Endothelial cell (in vitro differentiated cells): Measurements from ENCODE around the gene FRMD8. TPM values are rescaled to one million over a fixed set of nuclear protein-coding genes. Genes with fewer than 3 reads are reported as not detected.

Experiments
- DNase-seq: peaks from one replicate; pipeline ENCODE4 v3.0.0; 2021; ENCODE audit warnings: low spot score
- H3K27ac Mint-ChIP-seq: one replicate; pipeline ENCODE4 v1.8.0; 2021; ENCODE audit warnings: mixed read lengths, inconsistent platforms; ENCODE audit not compliant: unreplicated experiment
- H3K27me3 Mint-ChIP-seq: one replicate; pipeline ENCODE4 v1.8.0; 2021; ENCODE audit warnings: mild to moderate bottlenecking, moderate library complexity, mixed read lengths, inconsistent platforms; ENCODE audit not compliant: unreplicated experiment
- H3K36me3 Mint-ChIP-seq: one replicate; pipeline ENCODE4 v1.8.0; 2021; ENCODE audit warnings: mild to moderate bottlenecking, low read depth, mixed read lengths, inconsistent platforms; ENCODE audit not compliant: unreplicated experiment
- H3K4me1 Mint-ChIP-seq: one replicate; pipeline ENCODE4 v1.8.0; 2021; ENCODE audit warnings: mild to moderate bottlenecking, mixed read lengths, inconsistent platforms; ENCODE audit not compliant: unreplicated experiment
- H3K4me3 Mint-ChIP-seq: one replicate; pipeline ENCODE4 v1.8.0; 2021; ENCODE audit warnings: mild to moderate bottlenecking, mixed read lengths, inconsistent platforms; ENCODE audit not compliant: unreplicated experiment
- H3K9me3 Mint-ChIP-seq: one replicate; pipeline ENCODE4 v1.8.0; 2021; ENCODE audit warnings: mixed read lengths, inconsistent platforms; ENCODE audit not compliant: unreplicated experiment
- total RNA-seq: library from RNA; stranded (reverse); fragmentation: NEBNext Ultra II Directional; extraction: Animal tissue kit (Norgen Biotek cat#: 25700); gene quantifications from one replicate; pipeline ENCODE4 v1.2.1, GENCODE V29; 2021; ENCODE audit not compliant: unreplicated experiment
- TF ChIP-seq, protein P1 (sequence below): fragments of 200-600 bp; sonication (generic); IDR thresholded peaks from one replicate; pipeline ENCODE4 v1.5.0; 2021; ENCODE audit warnings: antibody characterized with exemption; ENCODE audit not compliant: unreplicated experiment

FRMD8 gene
- total RNA-seq, 1 donor from 2014 or later, result 76.0 TPM

DNA sequence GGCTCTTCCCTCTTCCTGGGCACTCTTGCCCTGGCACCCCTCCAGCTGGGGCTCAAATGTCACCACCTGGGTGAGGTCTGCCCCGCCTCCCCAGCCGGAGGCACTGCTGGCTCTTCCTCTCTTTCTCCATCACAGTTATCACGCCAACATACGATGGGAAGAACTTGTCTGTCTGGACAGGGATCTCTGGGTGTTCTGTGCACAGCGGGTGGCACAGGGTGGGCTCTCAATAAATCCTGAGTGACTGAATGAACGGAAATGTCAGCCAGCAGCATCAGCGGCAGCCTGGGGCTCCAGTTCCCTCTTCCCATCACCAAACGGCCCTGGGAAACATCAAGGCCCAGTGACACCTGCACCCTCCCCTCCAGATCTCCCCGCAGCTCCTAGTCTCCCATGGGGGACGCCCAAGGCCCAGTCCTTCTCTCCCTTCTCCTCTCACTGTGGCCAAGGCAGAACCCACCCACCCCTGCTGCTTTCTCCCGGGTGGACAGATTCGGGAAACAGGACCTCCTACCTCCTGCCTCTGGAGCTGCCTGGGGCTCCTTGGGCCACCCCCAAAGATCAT, 3.6 kb upstream of the FRMD8 start:
- Mint-ChIP-seq H3K4me3 (peak overlapping the region; percentile 57), H3K36me3 (no peaks in the 10 kb centered on the region)
- DNase-seq, result no peak

DNA sequence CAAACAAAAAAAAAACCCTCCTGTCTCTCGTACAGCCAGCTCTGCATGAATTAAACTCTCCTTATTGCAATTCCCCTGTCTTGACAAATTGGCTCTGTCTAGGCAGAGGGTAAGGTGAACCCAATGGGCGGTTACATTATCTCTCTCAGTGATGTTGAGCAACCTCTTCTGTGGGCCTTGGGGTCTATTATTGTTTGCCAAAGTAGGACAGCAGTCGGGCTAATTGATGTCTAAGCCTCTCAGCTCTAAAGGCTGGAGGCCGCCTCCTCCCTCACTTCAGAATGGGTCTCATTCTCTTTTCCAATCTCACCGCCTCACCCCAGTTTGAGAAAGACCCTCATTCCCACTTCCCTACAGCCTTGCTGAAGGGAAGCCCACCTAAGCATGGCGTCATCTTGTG, 2.7 kb upstream of the FRMD8 start:
- H3K36me3 Mint-ChIP-seq, result no peaks in the 10 kb centered on the region
- H3K4me3 Mint-ChIP-seq, result no peak overlapping the region
- H3K4me1 Mint-ChIP-seq, result peaks cover 32% of the 10 kb centered on the region
- TF ChIP-seq, protein P1, sequence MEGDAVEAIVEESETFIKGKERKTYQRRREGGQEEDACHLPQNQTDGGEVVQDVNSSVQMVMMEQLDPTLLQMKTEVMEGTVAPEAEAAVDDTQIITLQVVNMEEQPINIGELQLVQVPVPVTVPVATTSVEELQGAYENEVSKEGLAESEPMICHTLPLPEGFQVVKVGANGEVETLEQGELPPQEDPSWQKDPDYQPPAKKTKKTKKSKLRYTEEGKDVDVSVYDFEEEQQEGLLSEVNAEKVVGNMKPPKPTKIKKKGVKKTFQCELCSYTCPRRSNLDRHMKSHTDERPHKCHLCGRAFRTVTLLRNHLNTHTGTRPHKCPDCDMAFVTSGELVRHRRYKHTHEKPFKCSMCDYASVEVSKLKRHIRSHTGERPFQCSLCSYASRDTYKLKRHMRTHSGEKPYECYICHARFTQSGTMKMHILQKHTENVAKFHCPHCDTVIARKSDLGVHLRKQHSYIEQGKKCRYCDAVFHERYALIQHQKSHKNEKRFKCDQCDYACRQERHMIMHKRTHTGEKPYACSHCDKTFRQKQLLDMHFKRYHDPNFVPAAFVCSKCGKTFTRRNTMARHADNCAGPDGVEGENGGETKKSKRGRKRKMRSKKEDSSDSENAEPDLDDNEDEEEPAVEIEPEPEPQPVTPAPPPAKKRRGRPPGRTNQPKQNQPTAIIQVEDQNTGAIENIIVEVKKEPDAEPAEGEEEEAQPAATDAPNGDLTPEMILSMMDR, result no peak
- H3K27ac Mint-ChIP-seq, result peak overlapping the region; percentile 5
- no peak for DNase-seq
- peaks cover 8% of the 10 kb centered on the region for H3K27me3 Mint-ChIP-seq
- H3K9me3 Mint-ChIP-seq, result no peaks in the 10 kb centered on the region

More for the DNA sequence above, 3.6 kb upstream of the FRMD8 start:
- H3K27me3 Mint-ChIP-seq, result peaks cover 6% of the 10 kb centered on the region
- H3K9me3 Mint-ChIP-seq, result no peaks in the 10 kb centered on the region
- TF ChIP-seq, protein P1, result no peak
- peak overlapping the region; percentile 87 for H3K27ac Mint-ChIP-seq
- peaks cover 29% of the 10 kb centered on the region for H3K4me1 Mint-ChIP-seq

DNA sequence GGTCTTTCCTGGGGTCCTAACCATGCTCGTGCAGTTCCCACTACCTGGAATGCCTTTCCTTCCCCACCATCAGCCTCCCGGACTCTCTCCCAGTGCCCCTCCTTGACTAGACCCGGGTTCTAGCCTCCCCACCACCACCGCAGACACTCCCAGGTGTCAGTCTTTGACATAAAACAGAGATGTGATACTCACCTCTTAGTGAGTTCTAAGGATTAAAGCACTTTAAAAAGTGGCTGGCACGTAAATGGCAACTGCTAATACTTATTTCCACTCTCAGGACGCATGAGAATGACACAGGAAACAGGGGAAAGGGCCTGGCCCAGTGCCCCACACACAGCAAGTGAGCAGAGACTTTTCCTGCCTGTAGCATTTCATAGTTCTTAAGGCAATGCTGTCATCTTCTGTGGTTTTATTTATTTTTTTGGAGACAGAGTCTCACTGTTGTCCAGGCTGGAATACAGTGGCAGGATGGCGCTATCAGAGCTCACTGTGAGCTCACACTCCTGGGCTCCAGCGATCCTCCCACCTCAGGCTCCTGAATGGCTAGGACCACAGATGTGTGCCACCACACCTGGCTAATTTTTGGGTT, 2.0 kb upstream of the FRMD8 start:
- TF ChIP-seq, protein P1, result no peak
- H3K27ac Mint-ChIP-seq, result peak overlapping the region; percentile 44
- no peaks in the 10 kb centered on the region for H3K36me3 Mint-ChIP-seq
- peaks cover 9% of the 10 kb centered on the region for H3K27me3 Mint-ChIP-seq
- DNase-seq, result no peak
- H3K4me1 Mint-ChIP-seq, result peaks cover 38% of the 10 kb centered on the region
- H3K4me3 Mint-ChIP-seq, result no peak overlapping the region
- H3K9me3 Mint-ChIP-seq, result no peaks in the 10 kb centered on the region

DNA sequence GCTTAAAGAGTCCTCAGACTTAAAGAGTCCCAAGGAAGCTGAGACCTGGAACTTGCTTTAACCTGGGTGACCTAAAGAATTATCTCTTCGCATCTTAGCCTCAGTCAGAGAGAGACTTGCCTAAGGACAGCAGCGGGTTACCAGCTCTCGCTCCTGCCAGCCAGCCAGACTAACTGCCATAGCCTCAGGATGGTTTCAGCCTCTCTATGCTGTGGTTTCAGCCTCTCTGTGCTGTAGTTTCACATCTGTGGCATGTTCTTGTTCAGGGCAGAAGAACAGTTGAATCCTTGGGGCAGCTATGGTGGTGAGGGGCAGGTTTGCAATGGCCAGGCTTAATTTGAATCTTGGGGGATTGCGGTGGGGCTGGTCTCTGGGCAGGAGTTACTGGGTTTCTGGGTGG, 2.3 kb downstream of the FRMD8 start:
- Mint-ChIP-seq H3K9me3 (no peaks in the 10 kb centered on the region), H3K4me1 (peaks cover 49% of the 10 kb centered on the region), H3K27me3 (peaks cover 12% of the 10 kb centered on the region), H3K4me3 (peak overlapping the region; percentile 47), H3K36me3 (peaks cover 6% of the 10 kb centered on the region), H3K27ac (peak overlapping the region; percentile 39)
- no peak for DNase-seq
- TF ChIP-seq, protein P1, result no peak

DNA sequence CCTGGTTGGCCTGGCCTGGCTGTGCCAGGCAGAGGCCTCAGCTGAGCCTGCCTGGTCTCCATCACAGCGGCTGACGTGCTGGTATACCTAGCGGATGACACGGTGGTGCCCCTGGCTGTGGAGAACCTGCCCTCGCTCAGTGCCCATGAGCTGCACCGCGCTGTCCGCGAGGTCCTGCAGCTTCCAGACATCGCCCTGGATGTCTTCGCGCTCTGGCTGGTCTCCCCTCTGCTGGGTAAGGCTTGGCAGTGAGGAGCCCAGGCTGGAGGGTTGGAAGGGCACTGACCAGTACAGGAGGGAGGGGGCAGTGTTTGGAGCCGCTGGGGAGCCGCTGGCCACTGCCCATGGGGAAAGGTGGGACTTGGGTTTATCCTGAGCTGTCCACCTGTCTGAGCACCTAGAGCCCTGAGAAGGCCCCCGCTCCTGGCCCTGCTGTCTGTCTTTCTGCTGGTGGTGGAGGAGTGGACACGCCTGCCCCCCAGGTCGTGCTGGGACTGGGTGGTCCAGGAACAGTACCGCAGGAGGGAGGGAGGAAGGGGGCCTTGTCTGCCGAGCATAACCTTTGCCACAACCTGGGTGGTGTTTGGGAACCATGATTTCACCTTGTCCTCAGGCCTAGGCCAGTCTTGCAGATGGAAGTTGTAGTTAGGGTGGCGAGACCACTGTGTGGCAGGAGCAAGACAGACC, 3.0 kb downstream of the FRMD8 start:
- TF ChIP-seq, protein P1, result no peak
- H3K4me1 Mint-ChIP-seq, result peaks cover 42% of the 10 kb centered on the region
- no peaks in the 10 kb centered on the region for H3K9me3 Mint-ChIP-seq
- H3K27me3 Mint-ChIP-seq, result peaks cover 12% of the 10 kb centered on the region
- no peak overlapping the region for H3K4me3 Mint-ChIP-seq
- DNase-seq, result no peak
- peaks cover 6% of the 10 kb centered on the region for H3K36me3 Mint-ChIP-seq
- peak overlapping the region; percentile 77 for H3K27ac Mint-ChIP-seq
